DOHH2 (cell line): ENCODE results near the gene DEFB129.

ENCODE experiments used
- H3F3A ChIP-seq: fragments of 200-600 bp; sonication (generic), shearing (Covaris generic); 2 replicates; pipeline ENCODE4 v1.6.0; 2016; ENCODE audit warnings: antibody characterized with exemption, mild to moderate bottlenecking; ENCODE audit not compliant: control insufficient read depth, insufficient read depth
- H3K27ac ChIP-seq: fragments of 200-600 bp; sonication (generic); 2 replicates; pipeline ENCODE4 v1.5.1; 2014; ENCODE audit warnings: low read depth, mild to moderate bottlenecking, low read length, moderate library complexity
- H3K27me3 ChIP-seq: fragments of 200-600 bp; sonication (generic); 2 replicates; pipeline ENCODE4 v1.6.1; 2014; ENCODE audit warnings: mild to moderate bottlenecking, low read length, mixed read lengths; ENCODE audit not compliant: control insufficient read depth
- H3K36me3 ChIP-seq: fragments of 200-600 bp; sonication (generic); 2 replicates; pipeline ENCODE4 v1.6.1; 2014; ENCODE audit warnings: mild to moderate bottlenecking, low read length, moderate library complexity, mixed read lengths; ENCODE audit not compliant: control insufficient read depth
- H3K4me1 ChIP-seq: fragments of 200-600 bp; sonication (generic); 2 replicates; pipeline ENCODE4 v1.6.1; 2014; ENCODE audit warnings: mild to moderate bottlenecking, low read length, mixed read lengths; ENCODE audit not compliant: control insufficient read depth
- H3K4me2 ChIP-seq: fragments of 200-600 bp; sonication (generic); 2 replicates; pipeline ENCODE4 v1.6.0; 2014; ENCODE audit warnings: mild to moderate bottlenecking, low read length, moderate library complexity
- H3K4me3 ChIP-seq: fragments of 200-600 bp; sonication (generic); 2 replicates; pipeline ENCODE4 v1.5.1; 2014; ENCODE audit warnings: mild to moderate bottlenecking, low read length, mixed read lengths
- H3K79me2 ChIP-seq: fragments of 200-600 bp; sonication (generic); 2 replicates; pipeline ENCODE4 v1.6.1; 2014; ENCODE audit warnings: mild to moderate bottlenecking, low read length, mixed read lengths; ENCODE audit not compliant: control insufficient read depth
- H3K9me2 ChIP-seq: fragments of 200-600 bp; sonication (generic); replicated peaks from 2 replicates; pipeline ENCODE4 v1.6.1; 2014; ENCODE audit warnings: mild to moderate bottlenecking, low read length, mixed read lengths; ENCODE audit not compliant: control insufficient read depth
- H3K9me3 ChIP-seq: fragments of 200-600 bp; sonication (generic); 2 replicates; pipeline ENCODE4 v1.6.1; 2014; ENCODE audit warnings: antibody characterized with exemption, low read length, mixed read lengths; ENCODE audit not compliant: control insufficient read depth, insufficient read depth
- H4K20me1 ChIP-seq: fragments of 200-600 bp; sonication (generic); 2 replicates; pipeline ENCODE4 v1.6.0; 2014; ENCODE audit warnings: low read depth, mild to moderate bottlenecking, antibody characterized with exemption, low read length, moderate library complexity; ENCODE audit not compliant: control insufficient read depth, insufficient read depth
- EZH2phosphoT487 ChIP-seq: fragments of 200-600 bp; sonication (generic); IDR thresholded peaks from 2 replicates; pipeline ENCODE4 v1.6.1; 2017; ENCODE audit warnings: borderline replicate concordance, mild to moderate bottlenecking, antibody characterized with exemption, low read length, moderate library complexity, mixed read lengths
- TF ChIP-seq, protein P1 (sequence below): fragments of 200-600 bp; sonication (generic); IDR thresholded peaks from one replicate; pipeline ENCODE4 v1.5.1; 2014; ENCODE audit warnings: antibody characterized with exemption, mild to moderate bottlenecking, low read depth, low read length; ENCODE audit not compliant: poor library complexity, severe bottlenecking

DEFB129 gene

DNA sequence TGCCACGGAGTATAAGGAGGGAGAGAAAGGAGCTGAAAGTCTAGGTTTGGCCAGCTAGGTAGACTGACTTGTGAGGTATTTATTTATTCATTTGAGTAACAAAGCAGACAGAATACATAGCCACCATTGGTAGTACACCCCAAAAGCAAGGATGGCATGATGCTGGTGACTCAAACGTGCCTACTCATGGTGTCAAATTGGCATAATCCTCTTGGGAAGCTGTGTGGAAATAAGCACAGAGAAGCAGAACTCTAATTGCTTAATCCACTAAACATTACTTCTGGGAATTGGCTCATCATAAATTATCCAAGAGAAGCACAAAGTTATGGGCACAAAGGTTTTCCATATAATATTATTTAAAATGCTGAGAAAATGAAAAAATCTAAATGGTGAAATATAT lies 32.9 kb downstream of the DEFB129 start:
- no peaks in the 10 kb centered on the region for H3F3A ChIP-seq
- no peaks in the 10 kb centered on the region for H3K79me2 ChIP-seq
- no peaks in the 10 kb centered on the region for H3K36me3 ChIP-seq
- H3K9me2 ChIP-seq: no peaks in the 10 kb centered on the region
- no peak overlapping the region for H3K4me2 ChIP-seq
- H3K4me1 ChIP-seq: no peaks in the 10 kb centered on the region
- H3K27me3 ChIP-seq: peaks cover 33% of the 10 kb centered on the region
- no peak overlapping the region for H3K27ac ChIP-seq
- H4K20me1 ChIP-seq: no peaks in the 10 kb centered on the region
- TF ChIP-seq, protein P1, sequence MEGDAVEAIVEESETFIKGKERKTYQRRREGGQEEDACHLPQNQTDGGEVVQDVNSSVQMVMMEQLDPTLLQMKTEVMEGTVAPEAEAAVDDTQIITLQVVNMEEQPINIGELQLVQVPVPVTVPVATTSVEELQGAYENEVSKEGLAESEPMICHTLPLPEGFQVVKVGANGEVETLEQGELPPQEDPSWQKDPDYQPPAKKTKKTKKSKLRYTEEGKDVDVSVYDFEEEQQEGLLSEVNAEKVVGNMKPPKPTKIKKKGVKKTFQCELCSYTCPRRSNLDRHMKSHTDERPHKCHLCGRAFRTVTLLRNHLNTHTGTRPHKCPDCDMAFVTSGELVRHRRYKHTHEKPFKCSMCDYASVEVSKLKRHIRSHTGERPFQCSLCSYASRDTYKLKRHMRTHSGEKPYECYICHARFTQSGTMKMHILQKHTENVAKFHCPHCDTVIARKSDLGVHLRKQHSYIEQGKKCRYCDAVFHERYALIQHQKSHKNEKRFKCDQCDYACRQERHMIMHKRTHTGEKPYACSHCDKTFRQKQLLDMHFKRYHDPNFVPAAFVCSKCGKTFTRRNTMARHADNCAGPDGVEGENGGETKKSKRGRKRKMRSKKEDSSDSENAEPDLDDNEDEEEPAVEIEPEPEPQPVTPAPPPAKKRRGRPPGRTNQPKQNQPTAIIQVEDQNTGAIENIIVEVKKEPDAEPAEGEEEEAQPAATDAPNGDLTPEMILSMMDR: no peak
- TF ChIP-seq EZH2phosphoT487: no peak
- no peaks in the 10 kb centered on the region for H3K9me3 ChIP-seq
- H3K4me3 ChIP-seq: no peak overlapping the region

DNA sequence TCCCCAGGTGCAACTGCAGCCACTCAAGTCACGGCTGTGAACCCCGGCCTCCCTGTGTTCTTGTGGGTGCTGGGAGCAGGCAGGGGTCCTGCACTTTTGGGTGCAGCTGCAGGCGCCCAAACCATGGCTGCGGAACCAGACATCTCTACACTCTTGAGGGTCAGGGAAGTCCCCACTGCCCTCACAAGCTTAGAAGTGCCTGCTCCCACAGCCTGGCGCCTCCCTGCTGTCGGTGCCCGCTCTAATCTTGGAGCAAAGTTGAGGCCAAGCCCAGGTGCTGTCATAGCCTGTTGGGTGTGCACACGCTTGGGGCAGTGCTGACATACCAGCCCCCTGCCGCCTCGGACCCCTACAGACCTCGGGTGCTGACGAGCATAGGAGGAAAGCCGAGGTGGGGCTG lies 36.6 kb downstream of the DEFB129 start:
- no peak for TF ChIP-seq EZH2phosphoT487
- TF ChIP-seq, protein P1: no peak
- Histone ChIP-seq H3K4me3 (no peak overlapping the region), H3F3A (no peaks in the 10 kb centered on the region), H3K79me2 (no peaks in the 10 kb centered on the region), H3K9me3 (no peaks in the 10 kb centered on the region), H3K36me3 (no peaks in the 10 kb centered on the region), H3K27ac (no peak overlapping the region), H4K20me1 (no peaks in the 10 kb centered on the region), H3K4me1 (peaks cover 9% of the 10 kb centered on the region), H3K4me2 (no peak overlapping the region), H3K27me3 (peaks cover 23% of the 10 kb centered on the region), H3K9me2 (no peaks in the 10 kb centered on the region)

DNA sequence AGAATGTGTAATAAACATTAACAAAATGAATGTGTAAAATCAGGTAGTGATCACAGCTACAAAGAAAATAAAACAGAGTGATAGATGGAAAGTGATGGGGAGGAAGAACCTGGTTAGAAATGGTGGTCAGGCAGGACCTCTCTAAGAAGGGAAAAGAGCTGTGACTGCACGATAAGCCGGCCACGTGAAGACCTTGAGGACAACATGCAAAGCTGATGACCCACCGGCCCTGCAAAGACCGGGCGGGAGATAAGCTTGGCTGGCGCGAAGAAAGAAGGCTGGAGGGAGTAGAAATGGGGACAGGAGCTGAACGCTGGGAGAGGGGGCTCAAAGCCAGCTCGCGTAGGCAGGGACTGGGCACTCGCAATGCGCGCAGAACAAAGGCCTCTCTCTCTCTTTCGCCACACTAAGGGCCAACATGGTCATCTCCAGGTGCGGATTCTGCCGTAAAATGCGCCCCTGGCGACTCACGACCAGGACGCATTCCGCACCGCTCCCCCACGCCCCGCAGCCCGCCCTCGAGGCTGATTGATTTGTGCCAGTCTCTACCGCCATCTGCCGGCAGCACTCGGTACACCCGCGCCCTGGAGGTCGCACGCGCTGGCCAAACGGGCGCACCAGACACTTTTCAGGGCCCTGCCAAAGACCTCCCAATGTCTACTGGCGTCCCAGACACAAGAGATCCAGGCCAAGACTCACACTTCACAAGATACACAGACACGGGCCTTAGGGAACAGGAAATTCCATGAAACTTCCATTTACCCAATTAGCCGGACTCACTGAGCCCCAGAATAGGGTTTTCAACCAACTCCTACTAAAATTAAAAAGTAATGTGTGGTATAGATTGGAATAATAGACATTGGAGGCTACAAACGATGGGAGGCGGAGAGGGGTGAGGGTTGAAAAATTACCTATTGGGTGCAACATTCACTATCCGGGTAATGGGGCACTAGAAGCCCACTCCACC lies 39.8 kb downstream of the DEFB129 start:
- Histone ChIP-seq H3K79me2 (no peaks in the 10 kb centered on the region), H3K4me2 (peak overlapping the region; percentile 83), H3K4me3 (peak overlapping the region; percentile 73), H3K27ac (no peak overlapping the region), H3K9me3 (no peaks in the 10 kb centered on the region), H4K20me1 (no peaks in the 10 kb centered on the region), H3K9me2 (no peaks in the 10 kb centered on the region), H3K27me3 (peaks cover 9% of the 10 kb centered on the region), H3K4me1 (peaks cover 9% of the 10 kb centered on the region), H3K36me3 (no peaks in the 10 kb centered on the region), H3F3A (no peaks in the 10 kb centered on the region)
- no peak for TF ChIP-seq EZH2phosphoT487
- TF ChIP-seq, protein P1: peak; percentile 96
